Gastroesophageal sphincter (tissue), 4 donors: ENCODE data around the gene PTPN13. TPM values are rescaled to one million over a fixed set of nuclear protein-coding genes. Genes with fewer than 3 reads are reported as not detected.

Experiments
- ATAC-seq: fragments of 150-250 bp; one replicate; pipeline ENCODE4 v1.9.1; 2016; ENCODE audit warnings: mild to moderate bottlenecking, moderate library complexity
- H3K27ac ChIP-seq, 4 donors: fragments of 200-600 bp; sonication (generic) in 3 of 4; 1 replicate in 3 of 4; 2 replicates in 1 of 4; pipeline ENCODE4 v1.5.1; 2016 to 2019
- H3K27me3 ChIP-seq: fragments of 200-600 bp; sonication (generic); one replicate; pipeline ENCODE4 v1.5.1; 2019
- H3K36me3 ChIP-seq, 2 donors: fragments of 200-600 bp; sonication (generic); one replicate each; pipeline ENCODE4 v1.5.1; 2019; ENCODE audit warnings: control low read depth in 1 of 2
- H3K4me1 ChIP-seq, 3 donors: fragments of 200-600 bp; sonication (generic); 1 replicate in 2 of 3; 2 replicates in 1 of 3; pipeline ENCODE4 v1.5.1; 2016 to 2019; ENCODE audit warnings: control low read depth in 2 of 3
- H3K4me3 ChIP-seq, 2 donors: fragments of 200-600 bp; sonication (generic); one replicate each; pipeline ENCODE4 v1.5.1; 2019; ENCODE audit warnings: mild to moderate bottlenecking in 1 of 2, moderate library complexity in 1 of 2
- H3K9me3 ChIP-seq, 3 donors: fragments of 200-600 bp; sonication (generic); one replicate each; pipeline ENCODE4 v1.5.1; 2017 to 2019; ENCODE audit warnings: control low read depth in 2 of 3
- EP300 ChIP-seq: sonication (generic); formaldehyde crosslinking; IDR thresholded peaks from one replicate; pipeline ENCODE4 v1.6.1; 2017; ENCODE audit warnings: antibody characterized with exemption, mild to moderate bottlenecking
- POLR2A ChIP-seq, 2 donors: fragments of 450-650 bp; IDR thresholded peaks; one replicate each; pipeline ENCODE4 v1.6.1; 2017; ENCODE audit warnings: antibody characterized with exemption in 2 of 2, mild to moderate bottlenecking in 2 of 2, moderate library complexity in 1 of 2
- POLR2AphosphoS5 ChIP-seq: sonication (generic); formaldehyde crosslinking; IDR thresholded peaks from one replicate; pipeline ENCODE4 v1.6.1; 2017; ENCODE audit warnings: antibody characterized with exemption
- WGBS, 2 donors: methylation state at CpG; one replicate each; pipeline ENCODE4 v1.1.5; 2018; ENCODE audit warnings: low coverage in 1 of 2; 5-methylcytosine and 5-hydroxymethylcytosine counted together
- total RNA-seq, 4 donors: library from RNA; depleted of rRNA; stranded (reverse); fragments of >200 nt; gene quantifications; one replicate each; pipeline ENCODE4 v1.1.0, GENCODE V29; 2016
- TF ChIP-seq, protein P1 (sequence below), 4 experiments: fragments of 200-600 bp in 2 of 4; fragments of 450-650 bp in 2 of 4; sonication (generic) in 1 of 4; IDR thresholded peaks; one replicate each; pipeline ENCODE4 v1.5.1; 2017 to 2019; ENCODE audit warnings: antibody characterized with exemption in 4 of 4, mild to moderate bottlenecking in 2 of 4, moderate library complexity in 2 of 4

PTPN13 gene
- total RNA-seq, 4 donors from 2014 or later: 12.8 to 22.7 (median 20.7) TPM

DNA sequence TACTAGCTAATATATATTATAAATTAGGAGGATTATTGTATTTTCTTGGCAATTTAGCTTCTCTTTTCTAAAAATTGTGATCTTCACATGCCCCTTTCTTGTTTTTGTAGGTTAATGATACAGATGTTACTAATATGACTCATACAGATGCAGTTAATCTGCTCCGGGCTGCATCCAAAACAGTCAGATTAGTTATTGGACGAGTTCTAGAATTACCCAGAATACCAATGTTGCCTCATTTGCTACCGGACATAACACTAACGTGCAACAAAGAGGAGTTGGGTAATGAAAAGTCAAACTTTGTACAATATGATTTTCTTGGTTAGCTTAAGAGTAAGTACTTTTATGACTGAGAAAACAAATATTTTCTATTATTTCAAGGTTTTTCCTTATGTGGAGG lies 180.9 kb downstream of the PTPN13 start:
- no peaks in the 10 kb centered on the region for H3K27me3 ChIP-seq
- no peaks in the 10 kb centered on the region for H3K4me1 ChIP-seq
- ATAC-seq: no peak
- peaks cover 0 to 73% of the 10 kb centered on the region in 2 donors for H3K36me3 ChIP-seq
- H3K9me3 ChIP-seq: no peaks in the 10 kb centered on the region
- TF ChIP-seq EP300 (no peak), POLR2AphosphoS5 (no peak), POLR2A (IDR thresholded peaks at IDR 0.05) (no peak)
- TF ChIP-seq, protein P1, sequence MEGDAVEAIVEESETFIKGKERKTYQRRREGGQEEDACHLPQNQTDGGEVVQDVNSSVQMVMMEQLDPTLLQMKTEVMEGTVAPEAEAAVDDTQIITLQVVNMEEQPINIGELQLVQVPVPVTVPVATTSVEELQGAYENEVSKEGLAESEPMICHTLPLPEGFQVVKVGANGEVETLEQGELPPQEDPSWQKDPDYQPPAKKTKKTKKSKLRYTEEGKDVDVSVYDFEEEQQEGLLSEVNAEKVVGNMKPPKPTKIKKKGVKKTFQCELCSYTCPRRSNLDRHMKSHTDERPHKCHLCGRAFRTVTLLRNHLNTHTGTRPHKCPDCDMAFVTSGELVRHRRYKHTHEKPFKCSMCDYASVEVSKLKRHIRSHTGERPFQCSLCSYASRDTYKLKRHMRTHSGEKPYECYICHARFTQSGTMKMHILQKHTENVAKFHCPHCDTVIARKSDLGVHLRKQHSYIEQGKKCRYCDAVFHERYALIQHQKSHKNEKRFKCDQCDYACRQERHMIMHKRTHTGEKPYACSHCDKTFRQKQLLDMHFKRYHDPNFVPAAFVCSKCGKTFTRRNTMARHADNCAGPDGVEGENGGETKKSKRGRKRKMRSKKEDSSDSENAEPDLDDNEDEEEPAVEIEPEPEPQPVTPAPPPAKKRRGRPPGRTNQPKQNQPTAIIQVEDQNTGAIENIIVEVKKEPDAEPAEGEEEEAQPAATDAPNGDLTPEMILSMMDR (IDR thresholded peaks at IDR 0.05): no peak
- H3K4me3 ChIP-seq: no peak overlapping the region
- 72 to 84% methylated on average over 4 of the region's 4 CpGs for WGBS, 2 donors
- H3K27ac ChIP-seq: no peak overlapping the region

DNA sequence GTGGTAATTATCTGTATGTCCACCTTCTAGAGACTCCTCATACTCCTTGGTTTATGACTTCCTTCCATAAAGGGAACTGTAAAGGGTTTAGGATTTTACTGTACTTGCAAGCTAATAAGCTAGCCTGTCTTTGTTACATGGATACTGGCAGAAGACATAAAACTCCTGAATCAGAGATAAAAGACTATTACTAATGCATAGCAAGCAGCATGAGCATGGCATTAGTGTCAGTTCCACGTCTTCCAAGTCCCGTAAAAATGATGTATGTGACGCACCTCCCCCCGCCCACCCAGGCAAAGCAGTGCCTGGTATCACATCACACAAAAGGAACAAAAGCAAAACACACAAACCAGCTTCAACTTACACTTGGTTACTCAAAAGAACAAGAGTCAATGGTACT lies 184.1 kb downstream of the PTPN13 start:
- Histone ChIP-seq H3K36me3 (peaks cover 0 to 57% of the 10 kb centered on the region in 2 donors), H3K4me3 (no peak overlapping the region), H3K9me3 (no peaks in the 10 kb centered on the region), H3K4me1 (no peaks in the 10 kb centered on the region), H3K27me3 (no peaks in the 10 kb centered on the region), H3K27ac (no peak overlapping the region)
- WGBS, 2 donors: 93 to 94% methylated on average over 3 of the region's 4 CpGs
- TF ChIP-seq, protein P1 (IDR thresholded peaks at IDR 0.05): no peak
- TF ChIP-seq POLR2AphosphoS5 (no peak), EP300 (no peak), POLR2A (IDR thresholded peaks at IDR 0.05) (no peak)
- ATAC-seq: no peak

DNA sequence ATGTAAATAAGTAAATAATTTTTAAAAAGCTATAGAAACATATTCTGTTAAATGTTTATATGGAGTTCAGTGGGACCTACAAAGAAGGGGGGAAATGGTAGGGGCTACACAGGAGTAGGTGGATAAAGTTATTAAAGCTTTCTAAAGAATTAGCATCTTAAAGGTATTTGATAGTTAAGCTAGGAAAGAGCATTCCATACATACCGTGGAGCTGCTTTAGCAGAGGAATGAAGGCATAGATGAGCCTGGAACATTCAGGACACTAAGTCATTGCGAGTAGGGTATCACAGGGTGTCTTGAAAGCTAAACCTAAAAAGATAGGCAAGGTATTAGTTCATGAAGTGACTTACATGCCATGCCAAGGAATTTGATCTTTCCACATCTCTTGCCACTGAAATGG lies 194.7 kb downstream of the PTPN13 start:
- no peak for ATAC-seq
- H3K4me1 ChIP-seq: no peaks in the 10 kb centered on the region
- TF ChIP-seq POLR2AphosphoS5 (no peak), EP300 (no peak), POLR2A (IDR thresholded peaks at IDR 0.05) (no peak)
- TF ChIP-seq, protein P1 (IDR thresholded peaks at IDR 0.05): no peak
- H3K27ac ChIP-seq: no peak overlapping the region
- H3K9me3 ChIP-seq: no peaks in the 10 kb centered on the region
- WGBS, 2 donors: 57 to 100% methylated on average over 2 of the region's 2 CpGs
- H3K27me3 ChIP-seq: no peaks in the 10 kb centered on the region
- no peak overlapping the region for H3K4me3 ChIP-seq
- peaks cover 0 to 48% of the 10 kb centered on the region in 2 donors for H3K36me3 ChIP-seq

DNA sequence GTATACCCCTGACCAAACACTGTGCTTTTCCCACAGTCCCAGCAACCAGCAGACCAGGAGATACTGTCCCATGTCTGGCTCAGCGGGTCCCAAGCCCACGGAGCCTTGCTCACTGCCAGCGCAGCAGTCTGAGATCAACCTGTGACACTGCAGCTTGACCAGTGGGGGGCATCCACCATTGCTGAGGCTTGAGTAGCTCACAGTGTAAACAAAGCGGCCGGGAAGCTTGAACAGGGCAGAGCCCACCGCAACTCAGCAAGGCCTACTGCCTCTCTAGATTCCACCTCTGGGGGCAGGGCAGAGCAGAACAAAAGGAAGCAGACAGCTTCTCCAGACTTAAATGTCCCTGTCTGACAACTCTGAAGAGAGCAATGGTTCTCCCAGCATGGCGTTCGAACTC lies 197.0 kb downstream of the PTPN13 start:
- no peak overlapping the region for H3K27ac ChIP-seq
- no peak for ATAC-seq
- peaks cover 0 to 43% of the 10 kb centered on the region in 2 donors for H3K36me3 ChIP-seq
- H3K27me3 ChIP-seq: no peaks in the 10 kb centered on the region
- no peak overlapping the region for H3K4me3 ChIP-seq
- TF ChIP-seq EP300: no peak
- 100% methylated on average over 1 of the region's 8 CpGs; no CpG with 5 or more reads in 1 of the 2 donors for WGBS, 2 donors
- no peaks in the 10 kb centered on the region for H3K4me1 ChIP-seq
- no peaks in the 10 kb centered on the region for H3K9me3 ChIP-seq

DNA sequence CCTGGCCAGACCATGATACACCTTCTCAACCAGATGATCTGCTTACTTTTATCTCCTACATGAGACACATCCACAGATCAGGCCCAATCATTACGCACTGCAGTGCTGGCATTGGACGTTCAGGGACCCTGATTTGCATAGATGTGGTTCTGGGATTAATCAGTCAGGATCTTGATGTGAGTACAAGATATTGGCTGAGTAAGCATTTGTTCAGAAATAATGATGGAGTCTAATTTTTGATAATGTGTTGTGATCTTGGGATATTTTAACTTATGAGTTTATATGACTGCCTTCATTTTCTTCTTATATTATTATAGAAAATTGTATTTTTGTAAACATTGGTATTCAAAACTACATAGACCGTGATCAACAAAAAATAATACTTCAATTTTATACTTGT lies 215.7 kb downstream of the PTPN13 start:
- Histone ChIP-seq H3K4me1 (no peaks in the 10 kb centered on the region), H3K27ac (no peak overlapping the region), H3K4me3 (no peak overlapping the region), H3K27me3 (no peaks in the 10 kb centered on the region), H3K36me3 (peaks cover 0 to 77% of the 10 kb centered on the region in 2 donors), H3K9me3 (no peaks in the 10 kb centered on the region)
- 86 to 91% methylated on average over 3 of the region's 3 CpGs for WGBS, 2 donors
- TF ChIP-seq, protein P1 (IDR thresholded peaks at IDR 0.05): no peak
- TF ChIP-seq POLR2AphosphoS5 (no peak), EP300 (no peak), POLR2A (IDR thresholded peaks at IDR 0.05) (no peak)
- no peak for ATAC-seq
